HG03571 (cell line): ENCODE measurements around the gene SH3BP2.
A peak's percentile ranks its signal among the peaks of the same experiment; 100 is the strongest.

Experiments
- ATAC-seq: cut with Tn5 transposase; IDR thresholded peaks from one replicate; pipeline ENCODE4 v1.9.1; 2021; ENCODE audit not compliant: unreplicated experiment

SH3BP2 gene

GRCh38 chr4:2802618-2803531, 10.0 kb downstream of the SH3BP2 start:
- no peak for ATAC-seq

DNA sequence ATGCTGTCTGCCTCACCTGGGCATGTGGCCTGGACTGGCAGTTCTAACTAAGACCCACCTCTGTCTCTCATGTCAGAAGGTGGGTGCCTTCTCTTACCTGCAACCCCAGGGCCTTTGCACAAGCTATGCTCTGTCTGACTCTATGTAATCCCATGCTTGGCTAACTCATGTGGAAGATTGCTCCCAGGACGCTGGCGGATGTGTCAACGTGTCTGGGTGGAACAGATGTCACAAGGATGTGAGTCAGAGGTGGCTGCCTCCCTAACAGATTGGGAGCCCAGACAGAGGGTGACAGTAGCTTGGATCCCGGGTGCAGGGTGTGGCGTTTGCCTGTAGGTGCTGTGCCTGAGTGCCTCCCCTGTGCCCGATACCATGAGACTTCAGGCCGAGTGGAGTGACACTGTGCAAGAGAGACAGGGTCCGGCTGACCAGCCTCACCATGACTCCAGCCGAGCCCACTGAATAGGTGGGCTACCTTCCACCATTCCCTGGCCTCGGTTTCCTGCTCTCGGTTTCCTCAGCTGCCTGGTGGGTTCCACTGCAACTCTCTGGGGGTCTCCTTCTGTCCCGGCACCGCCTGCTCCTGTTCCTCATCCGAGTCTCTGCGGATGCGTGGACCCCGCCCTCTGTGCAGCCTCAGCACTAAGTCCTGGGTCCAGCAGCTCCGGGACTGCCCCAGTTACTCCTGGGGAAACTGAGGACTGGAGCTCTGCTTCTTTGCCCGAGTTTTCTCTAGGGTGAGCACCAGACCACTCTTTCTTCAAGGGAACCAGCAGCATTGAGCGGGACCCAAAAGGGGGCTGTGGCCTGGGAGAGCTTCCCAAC, 11.0 kb downstream of the SH3BP2 start:
- no peak for ATAC-seq

GRCh38 chr4:2804449-2804972, 11.6 kb downstream of the SH3BP2 start:
- ATAC-seq, result no peak

- no peak for ATAC-seq
Observed at GRCh38 chr4:2804973-2805501, 12.2 kb downstream of the SH3BP2 start.

DNA sequence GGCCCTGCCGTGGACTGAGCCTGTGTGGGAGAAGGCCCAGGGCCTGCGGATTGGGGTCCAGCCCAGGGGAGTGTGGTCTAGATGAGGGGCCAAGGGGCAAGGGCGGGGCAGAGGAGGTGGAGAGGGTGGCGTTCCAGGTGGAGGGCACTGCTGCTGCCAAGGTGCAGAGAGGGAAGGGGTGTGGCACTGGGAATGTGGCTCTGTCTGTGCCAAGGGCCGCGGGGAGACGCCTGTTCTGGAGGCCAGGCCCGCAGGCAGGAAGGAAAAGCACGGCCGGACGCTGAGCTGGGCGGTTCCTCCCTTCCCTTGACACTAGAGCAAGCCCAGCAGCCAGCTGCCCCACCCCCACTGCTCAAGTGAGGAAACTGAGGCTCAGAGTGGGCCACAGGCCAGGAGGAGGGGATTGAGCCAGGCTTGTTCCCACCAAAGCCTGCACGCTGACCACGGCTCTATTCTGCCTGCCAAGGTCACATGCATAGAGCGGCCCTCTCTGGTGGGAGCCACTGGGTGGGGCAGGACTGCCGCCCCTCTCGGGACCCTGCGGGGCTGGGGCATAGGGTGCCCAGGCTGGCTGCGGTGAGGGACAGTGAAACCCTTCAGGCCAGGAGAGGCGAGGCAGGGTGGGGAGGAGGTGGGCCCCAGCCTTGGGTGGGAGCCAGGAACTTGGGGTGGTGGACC, 13.0 kb downstream of the SH3BP2 start:
- no peak for ATAC-seq

DNA sequence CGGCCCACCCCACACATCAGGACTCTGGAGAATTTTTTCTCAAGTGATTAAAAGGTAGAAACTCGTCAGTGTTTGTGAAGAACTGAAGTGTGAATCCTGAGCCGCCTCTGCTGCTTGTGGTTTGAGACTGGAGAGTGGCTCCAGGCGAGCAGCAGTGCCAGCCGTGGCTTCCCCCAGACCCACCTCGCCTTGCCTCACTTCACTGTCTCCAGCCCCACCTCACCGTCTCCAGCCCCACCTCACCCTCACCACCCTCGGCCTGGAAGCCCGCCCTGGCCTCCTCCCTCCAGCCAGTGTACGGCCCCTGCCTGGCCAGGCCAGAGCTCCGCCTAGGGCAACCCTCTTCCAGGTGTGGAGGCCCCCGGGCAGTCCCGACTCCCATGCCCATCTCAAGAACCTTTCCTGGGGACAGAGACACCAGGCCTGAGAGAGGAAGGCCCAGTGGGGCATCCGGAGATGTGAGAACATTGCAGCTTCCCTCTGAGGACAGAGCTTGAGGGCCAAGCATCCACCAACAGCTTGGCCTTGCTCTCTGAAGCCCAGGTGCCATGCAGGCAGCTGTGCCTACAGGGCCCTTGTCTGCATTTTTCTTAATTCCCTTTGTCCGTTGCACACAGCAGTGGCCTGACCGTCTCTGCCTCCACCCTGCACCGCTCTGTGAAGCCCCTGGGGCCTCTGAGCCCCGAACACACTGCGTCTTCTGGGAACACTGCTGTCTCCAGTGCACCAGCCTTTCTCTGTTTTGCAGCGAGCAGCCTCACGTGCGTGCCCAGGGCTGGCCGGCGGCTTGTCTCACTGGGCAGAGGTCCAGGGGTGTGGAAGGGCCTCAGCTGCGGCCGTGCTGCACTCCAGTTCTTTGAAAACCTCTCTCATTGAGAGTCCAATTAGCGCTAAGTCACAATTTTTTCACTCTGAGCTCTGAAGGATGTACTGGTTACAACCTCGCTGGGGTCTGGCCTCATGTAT, 13.8 kb downstream of the SH3BP2 start:
- no peak for ATAC-seq

DNA sequence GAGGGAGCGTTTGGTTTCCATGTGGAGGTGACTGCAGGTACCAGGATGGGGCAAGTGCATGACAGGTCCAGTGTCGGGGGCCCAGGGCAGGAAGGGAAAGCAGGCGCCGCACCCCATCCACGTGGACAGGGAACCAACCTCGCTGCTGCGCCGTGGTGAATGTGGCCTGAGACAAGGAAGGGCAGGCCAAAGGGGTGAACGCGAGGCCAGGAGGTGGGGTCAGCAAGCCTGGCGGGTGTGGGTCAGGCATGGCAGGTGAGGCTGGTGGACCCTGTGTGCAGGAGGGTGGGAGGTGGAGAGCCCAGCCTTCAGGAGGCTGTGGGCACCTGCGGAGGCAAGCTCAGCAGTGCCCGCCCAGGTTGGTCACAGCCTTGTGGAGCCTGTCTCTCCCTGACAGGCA, 14.7 kb downstream of the SH3BP2 start:
- no peak for ATAC-seq

DNA sequence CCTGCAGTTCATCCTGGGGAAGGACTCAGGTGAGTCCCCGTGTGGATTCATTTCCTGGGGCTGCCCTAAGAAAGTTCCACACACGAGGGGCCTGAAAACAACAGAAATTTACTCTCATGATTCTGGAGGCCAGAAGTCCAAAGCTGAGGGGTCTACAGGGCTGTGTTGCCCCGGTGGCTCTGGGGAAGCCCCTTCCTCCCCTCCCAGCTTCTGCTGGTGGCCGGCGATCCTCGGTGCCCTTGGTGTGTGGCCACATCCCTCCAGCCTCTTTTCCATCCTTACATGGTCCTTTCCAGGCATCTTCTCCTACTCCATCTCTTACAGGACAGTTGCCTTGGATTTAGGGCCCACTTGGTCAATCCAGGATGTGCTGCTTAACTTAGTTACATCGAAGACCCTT, 15.1 kb downstream of the SH3BP2 start:
- ATAC-seq, result no peak

DNA sequence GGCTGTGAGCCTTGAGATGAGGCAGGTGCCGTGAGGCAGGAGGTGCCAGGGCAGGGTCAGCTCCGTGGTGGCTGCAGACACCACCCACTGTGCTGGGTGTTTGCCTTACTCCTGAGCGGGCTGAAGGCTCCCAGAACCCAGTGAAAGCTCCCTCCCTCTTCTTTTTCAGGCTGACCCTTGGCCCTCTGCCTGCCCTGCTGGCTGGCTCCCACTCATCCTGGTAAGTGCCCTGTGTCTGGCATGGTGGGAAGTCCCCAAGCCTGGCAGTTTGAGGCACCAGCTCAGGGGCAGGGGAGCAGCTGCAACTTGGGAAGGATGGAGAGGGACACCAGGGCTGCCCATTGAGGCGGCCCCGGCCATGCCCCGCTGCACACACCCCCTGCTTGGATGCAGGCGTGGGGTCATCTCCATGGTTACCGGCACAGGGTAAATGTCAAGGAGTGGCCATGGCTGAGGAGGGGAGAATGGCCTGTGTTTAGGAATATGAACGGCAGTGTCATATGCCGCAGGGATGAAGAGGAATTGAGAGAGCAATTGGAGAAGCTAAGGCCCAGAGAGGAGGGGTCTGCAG, 16.8 kb downstream of the SH3BP2 start:
- no peak for ATAC-seq

GRCh38 chr4:2810388-2810787, 17.5 kb downstream of the SH3BP2 start:
- no peak for ATAC-seq

- ATAC-seq, result peak; percentile 70
Observed at GRCh38 chr4:2811830-2812611, 19.1 kb downstream of the SH3BP2 start.

GRCh38 chr4:2812612-2813354, 19.9 kb downstream of the SH3BP2 start:
- no peak for ATAC-seq

DNA sequence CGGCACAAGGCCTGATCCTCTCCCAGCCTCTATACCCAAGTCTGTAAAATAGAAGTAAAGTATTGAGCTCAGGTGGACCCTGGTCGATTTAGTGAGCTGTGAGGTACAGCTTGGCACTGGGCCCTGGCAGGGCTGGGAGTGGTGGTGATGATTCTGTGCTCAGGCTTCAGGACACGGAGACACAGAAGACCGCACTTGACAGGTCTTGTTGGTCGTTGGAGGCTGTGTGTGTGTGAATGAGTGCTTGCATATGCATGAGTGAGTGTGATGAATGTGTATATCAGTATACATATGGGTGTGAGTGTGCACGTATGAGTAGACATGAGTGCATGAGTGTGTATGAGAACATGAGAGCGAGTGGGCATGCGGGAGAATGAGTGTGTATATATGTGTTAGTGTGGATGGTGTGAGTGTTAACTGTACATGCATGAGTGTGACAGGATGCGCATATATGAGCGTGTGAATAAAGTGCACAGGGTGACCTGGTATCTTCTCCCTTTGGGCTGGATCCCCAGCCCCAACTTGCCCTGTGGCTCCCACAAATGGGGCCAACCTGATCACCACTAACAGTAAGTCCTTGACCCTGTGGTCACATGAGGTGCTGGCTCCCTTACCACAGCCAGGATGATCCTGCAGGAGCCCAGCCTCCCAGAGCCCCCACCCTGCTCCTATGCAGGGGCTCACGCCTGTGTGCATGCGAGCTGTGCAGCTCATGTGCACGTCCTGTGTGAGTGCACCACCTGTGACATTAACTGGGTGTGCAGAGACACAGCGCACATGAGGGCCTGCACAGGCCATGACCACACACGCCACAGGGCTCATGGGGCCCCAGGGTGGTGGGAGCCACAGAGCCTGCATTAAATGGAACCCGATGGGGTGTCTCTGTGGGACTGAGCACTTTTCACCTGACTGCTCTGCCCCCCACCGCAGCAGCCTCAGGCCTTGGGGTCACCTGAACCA, 20.8 kb downstream of the SH3BP2 start:
- ATAC-seq, result no peak

GRCh38 chr4:2814627-2815270, 21.9 kb downstream of the SH3BP2 start:
- ATAC-seq, result no peak

DNA sequence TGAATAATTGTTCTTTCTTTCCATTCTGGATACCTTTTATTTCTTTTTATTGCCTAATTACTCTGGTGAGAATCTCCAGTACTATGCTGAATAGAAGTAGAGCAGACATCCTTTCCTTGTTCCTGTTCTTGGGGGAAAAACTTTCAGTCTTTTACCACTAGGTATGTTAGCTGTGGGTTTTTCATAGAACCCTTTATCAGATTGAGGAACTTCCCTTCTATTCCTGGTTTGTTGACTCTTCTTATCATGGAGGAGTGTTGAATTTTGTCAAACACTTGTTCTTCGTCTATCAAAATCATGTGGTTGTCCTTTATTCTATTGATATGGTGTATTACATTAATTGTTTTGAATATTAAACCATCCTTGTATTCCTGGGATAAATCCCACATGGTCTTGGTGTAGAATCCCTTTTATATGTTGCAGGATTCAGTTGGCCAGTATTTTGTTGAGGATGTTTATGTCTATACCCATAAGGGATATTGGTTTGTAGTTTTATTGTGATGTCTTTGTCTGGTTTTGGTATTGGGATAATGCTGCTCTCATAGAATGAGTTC, 23.6 kb downstream of the SH3BP2 start:
- no peak for ATAC-seq

- no peak for ATAC-seq
Observed at GRCh38 chr4:2817137-2817536, 24.3 kb downstream of the SH3BP2 start.
